ENCODE results near the gene HSPA5.

Gene HSPA5

DNA sequence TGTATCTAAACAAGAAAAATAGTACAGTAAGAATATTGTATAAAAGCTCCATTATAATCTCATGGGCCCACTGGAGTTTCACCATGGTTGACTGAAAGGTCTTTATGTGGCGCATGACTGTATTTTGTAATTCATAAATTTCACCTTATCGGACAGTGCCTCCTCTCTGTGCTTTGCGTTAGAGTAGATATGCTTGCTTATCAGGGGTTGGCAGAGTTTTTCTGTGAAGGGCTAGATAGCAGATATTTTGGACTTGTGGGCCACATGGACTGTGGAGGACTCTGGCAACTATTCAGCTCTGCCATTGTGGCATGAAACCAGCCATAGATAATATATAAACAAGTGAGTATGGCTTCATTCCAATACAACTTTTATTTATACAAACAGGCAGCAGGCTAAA, 43.7 kb upstream of the HSPA5 start:
- Histone ChIP-seq H3K9me3 (ENCODE audit: control insufficient read depth, insufficient read depth, low read depth, low read length) (no peaks in the 10 kb centered on the region), H3K4me3 (ENCODE audit: low read depth, low read length) (no peak overlapping the region), H3K4me1 (ENCODE audit: control insufficient read depth, insufficient read depth, low read length) (no peaks in the 10 kb centered on the region), H3K27ac (ENCODE audit: extremely low read depth, low read depth, low read length) (no peak overlapping the region), H3K36me3 (ENCODE audit: control insufficient read depth in 2 of 2, insufficient read depth in 1 of 2, low read length in 2 of 2) (peaks cover under 1 to 3% of the 10 kb centered on the region in 2 experiments; a peak in 2 of 3 replicates)
- CTCF ChIA-PET: no interaction called here
- TF ChIP-seq, protein P1, sequence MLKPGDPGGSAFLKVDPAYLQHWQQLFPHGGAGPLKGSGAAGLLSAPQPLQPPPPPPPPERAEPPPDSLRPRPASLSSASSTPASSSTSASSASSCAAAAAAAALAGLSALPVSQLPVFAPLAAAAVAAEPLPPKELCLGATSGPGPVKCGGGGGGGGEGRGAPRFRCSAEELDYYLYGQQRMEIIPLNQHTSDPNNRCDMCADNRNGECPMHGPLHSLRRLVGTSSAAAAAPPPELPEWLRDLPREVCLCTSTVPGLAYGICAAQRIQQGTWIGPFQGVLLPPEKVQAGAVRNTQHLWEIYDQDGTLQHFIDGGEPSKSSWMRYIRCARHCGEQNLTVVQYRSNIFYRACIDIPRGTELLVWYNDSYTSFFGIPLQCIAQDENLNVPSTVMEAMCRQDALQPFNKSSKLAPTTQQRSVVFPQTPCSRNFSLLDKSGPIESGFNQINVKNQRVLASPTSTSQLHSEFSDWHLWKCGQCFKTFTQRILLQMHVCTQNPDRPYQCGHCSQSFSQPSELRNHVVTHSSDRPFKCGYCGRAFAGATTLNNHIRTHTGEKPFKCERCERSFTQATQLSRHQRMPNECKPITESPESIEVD (tag by site-specific recombination; IDR thresholded peaks at IDR 0.05): peak; percentile 38; the same call in 1 of the 2 replicates
- no peak for TF ChIP-seq ZNF366 (tag by site-specific recombination; conservative IDR thresholded peaks at IDR 0.05)
- POLR2A ChIA-PET: no interaction called here

DNA sequence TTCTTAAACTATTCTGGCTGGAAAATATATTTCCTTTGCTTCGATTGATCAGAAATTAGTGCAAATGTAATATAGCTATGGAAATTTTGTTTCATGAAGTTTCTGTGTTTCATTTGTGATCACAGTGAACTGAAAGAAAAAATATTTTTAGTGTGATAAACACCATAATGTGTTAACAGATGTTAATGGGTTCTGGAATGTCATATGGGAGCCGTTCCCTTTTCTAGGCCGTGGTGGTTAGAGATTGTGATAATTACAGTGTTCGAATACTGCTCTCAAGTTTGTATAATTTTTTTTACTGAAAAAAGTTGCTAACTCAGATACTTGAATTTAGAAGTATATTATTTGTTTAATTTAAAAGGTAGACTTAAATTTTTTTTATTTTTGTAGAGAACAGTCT, 39.8 kb upstream of the HSPA5 start:
- Histone ChIP-seq H3K4me3 (ENCODE audit: low read depth, low read length) (no peak overlapping the region), H3K9me3 (ENCODE audit: control insufficient read depth, insufficient read depth, low read depth, low read length) (no peaks in the 10 kb centered on the region), H3K4me1 (ENCODE audit: control insufficient read depth, insufficient read depth, low read length) (no peaks in the 10 kb centered on the region), H3K27ac (ENCODE audit: extremely low read depth, low read depth, low read length) (no peak overlapping the region), H3K36me3 (ENCODE audit: control insufficient read depth in 2 of 2, insufficient read depth in 1 of 2, low read length in 2 of 2) (peaks cover 3% of the 10 kb centered on the region in 2 experiments; a peak in 2 of 3 replicates)
- ChIA-PET CTCF (interaction anchor here (0.6 to 1.0 kb wide), 2 partner anchors 21 to 207 kb away, joined by 3 read pairs; no protein-coding TSS in a partner anchor), POLR2A (no interaction called here)
- TF ChIP-seq, protein P2, sequence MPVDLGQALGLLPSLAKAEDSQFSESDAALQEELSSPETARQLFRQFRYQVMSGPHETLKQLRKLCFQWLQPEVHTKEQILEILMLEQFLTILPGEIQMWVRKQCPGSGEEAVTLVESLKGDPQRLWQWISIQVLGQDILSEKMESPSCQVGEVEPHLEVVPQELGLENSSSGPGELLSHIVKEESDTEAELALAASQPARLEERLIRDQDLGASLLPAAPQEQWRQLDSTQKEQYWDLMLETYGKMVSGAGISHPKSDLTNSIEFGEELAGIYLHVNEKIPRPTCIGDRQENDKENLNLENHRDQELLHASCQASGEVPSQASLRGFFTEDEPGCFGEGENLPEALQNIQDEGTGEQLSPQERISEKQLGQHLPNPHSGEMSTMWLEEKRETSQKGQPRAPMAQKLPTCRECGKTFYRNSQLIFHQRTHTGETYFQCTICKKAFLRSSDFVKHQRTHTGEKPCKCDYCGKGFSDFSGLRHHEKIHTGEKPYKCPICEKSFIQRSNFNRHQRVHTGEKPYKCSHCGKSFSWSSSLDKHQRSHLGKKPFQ (tag by site-specific recombination; IDR thresholded peaks at IDR 0.05): no peak
- TF ChIP-seq ZNF785 (tag by site-specific recombination; IDR thresholded peaks at IDR 0.05) (no peak), ZNF530 (tag by site-specific recombination; IDR thresholded peaks at IDR 0.05; ENCODE audit: low read depth) (no peak), ZNF112 (tag by site-specific recombination; IDR thresholded peaks at IDR 0.05) (no peak), ZNF473 (tag by site-specific recombination; IDR thresholded peaks at IDR 0.05) (no peak), ZNF121 (tag by site-specific recombination; IDR thresholded peaks at IDR 0.05) (no peak), ZNF341 (tag by site-specific recombination; IDR thresholded peaks at IDR 0.05; ENCODE audit: low read depth) (no peak), ZSCAN30 (tag by site-specific recombination; IDR thresholded peaks at IDR 0.05) (no peak), ZNF266 (tag by site-specific recombination; IDR thresholded peaks at IDR 0.05; ENCODE audit: low read depth) (no peak), ZNF768 (tag by site-specific recombination; IDR thresholded peaks at IDR 0.05) (no peak), ZNF660 (tag by site-specific recombination; IDR thresholded peaks at IDR 0.05) (no peak), ZNF416 (tag by site-specific recombination; IDR thresholded peaks at IDR 0.05) (no peak), ZNF76 (tag by site-specific recombination; IDR thresholded peaks at IDR 0.05; ENCODE audit: borderline replicate concordance, low read depth) (no peak), ZSCAN16 (tag by site-specific recombination; IDR thresholded peaks at IDR 0.05) (no peak), ZNF24 (tag by site-specific recombination; IDR thresholded peaks at IDR 0.05) (no peak), ZBTB20 (tag by site-specific recombination; IDR thresholded peaks at IDR 0.05) (no peak), ZNF514 (tag by site-specific recombination; IDR thresholded peaks at IDR 0.05) (no peak), ZNF610 (tag by site-specific recombination; IDR thresholded peaks at IDR 0.05; ENCODE audit: borderline replicate concordance) (no peak)
- TF ChIP-seq, protein P3, sequence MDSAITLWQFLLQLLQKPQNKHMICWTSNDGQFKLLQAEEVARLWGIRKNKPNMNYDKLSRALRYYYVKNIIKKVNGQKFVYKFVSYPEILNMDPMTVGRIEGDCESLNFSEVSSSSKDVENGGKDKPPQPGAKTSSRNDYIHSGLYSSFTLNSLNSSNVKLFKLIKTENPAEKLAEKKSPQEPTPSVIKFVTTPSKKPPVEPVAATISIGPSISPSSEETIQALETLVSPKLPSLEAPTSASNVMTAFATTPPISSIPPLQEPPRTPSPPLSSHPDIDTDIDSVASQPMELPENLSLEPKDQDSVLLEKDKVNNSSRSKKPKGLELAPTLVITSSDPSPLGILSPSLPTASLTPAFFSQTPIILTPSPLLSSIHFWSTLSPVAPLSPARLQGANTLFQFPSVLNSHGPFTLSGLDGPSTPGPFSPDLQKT (IDR thresholded peaks at IDR 0.05; ENCODE audit: borderline replicate concordance, low read depth, low read length): no peak

All from HEK293 (cell line).